NCI-H2081 treated with DMSO at 0.1 percent for 48 hours (cell line): ENCODE measurements around the gene TMCO2.
"Not testable (repeated sequence)": the region's sequence is repeated elsewhere in the genome, so short reads cannot be mapped to it uniquely, and the experiment has no call there.

ENCODE experiments used
- DNase-seq: peaks from one replicate; lab custom pipeline; 2025; lab: John Stamatoyannopoulos, UW

TMCO2 gene

DNA sequence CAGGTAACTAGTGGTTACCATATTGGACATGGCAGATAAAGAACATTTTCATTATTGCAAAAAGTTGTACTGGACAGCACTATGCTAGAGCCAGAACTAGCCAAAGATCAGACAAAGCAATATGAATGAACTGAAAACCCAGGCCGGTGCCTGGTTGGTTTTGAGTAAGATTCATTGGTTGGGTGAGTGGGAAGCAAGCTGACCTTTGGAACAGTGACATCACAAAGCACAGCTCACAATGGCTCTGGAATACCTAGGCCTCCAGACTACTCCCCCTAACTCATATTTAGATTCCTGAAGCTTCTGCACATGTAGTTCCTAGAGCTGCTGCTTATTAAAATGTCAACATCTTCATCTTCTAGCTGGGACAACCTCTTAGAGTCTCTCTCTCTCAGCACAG, at the start of gene TMCO2:
Gene TMCO2 (plus strand): TSS at position 283 of the 400 bp plus-strand sequence. CDS start 57 bp downstream, at position 340.
- DNase-seq = no peak

DNA sequence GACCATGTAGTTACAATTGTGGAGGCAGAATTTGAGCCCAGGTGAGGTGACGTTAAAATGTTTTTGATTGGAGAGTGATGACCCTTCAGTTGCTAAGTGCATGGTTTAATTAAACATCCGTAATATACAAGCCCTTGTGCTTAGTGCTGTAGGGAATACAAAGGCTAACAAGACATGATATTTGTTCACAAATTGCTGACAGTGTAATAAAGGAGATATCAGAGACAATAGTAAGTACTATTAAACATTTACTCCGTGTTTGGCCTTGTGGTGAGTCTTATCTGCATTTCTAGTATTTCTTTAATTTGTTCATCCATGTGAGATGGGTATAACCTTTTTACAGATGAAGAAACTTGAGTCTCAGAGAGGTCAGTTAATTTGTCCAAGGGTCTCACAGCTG, 48.6 kb upstream of the TMCO2 start:
- no peak for DNase-seq

DNA sequence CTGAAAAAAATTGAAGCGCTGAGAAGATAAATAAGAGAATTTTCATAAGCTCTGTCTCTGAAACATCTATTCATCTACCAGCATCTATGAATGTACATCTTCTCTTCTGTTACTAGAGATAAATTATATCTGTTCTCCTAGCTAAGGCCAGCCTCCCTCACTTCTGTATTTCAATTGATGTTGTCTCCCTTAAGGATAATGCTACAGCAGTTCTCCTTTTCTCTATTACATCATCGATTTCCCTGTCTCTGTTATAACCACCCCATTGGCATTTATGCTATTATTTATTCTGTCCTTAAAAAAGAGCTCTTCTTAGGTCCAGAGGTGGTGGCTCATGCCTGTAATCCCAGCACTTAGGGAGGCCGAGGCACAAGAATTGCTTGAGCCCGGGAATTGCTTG, 42.9 kb upstream of the TMCO2 start:
- DNase-seq = no peak

DNA sequence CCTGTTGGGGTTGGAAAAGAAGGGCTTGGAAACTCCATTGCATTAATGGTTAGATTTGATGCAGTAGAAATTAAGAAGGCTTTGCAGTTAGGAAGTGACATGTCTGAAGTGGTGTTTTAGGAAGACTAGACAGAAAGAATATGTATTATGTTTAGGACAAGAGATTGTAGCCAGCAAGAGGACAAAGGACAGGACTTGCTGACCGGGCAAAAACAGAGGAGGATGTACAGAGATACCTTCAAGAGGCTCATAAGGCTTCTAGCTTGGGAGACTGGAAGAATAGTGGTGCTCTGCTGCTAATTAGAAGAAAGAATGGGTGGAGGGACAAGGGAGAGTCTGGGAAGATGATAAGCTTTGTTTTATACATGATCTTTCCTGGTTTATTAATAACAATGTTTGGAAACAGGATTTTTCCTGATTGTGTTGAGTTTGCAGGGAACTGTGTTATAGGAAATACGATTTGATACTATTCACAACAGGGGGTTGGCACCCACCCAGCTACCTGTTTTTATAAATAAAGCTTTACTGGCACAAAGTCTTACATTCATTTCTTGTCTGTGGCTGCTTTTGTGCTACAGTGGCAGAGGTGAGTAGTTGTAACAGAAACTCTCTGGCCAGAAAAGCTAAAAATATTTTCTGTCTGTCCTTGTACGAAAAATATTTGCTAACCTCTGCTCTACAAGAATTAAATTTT, 37.1 kb upstream of the TMCO2 start:
- DNase-seq = no peak

DNA sequence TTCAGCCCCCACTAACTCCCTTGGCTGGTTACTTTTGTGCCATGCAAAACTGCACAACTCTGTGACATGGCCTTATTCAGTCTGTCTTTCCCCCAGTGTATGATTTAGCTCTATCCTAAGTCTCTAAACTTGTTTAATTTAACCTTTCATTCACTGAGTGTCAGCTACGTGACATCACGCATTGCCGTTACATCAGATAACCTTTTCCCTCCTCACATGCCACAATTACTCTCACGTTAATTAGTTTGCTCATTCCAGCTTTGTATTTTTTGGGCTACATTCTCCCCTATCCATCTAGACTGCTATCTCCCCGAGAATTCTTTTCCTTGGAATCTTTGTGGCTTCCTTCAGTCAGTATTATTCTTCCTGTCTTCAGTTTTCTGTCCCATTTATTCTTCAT, 29.4 kb upstream of the TMCO2 start:
- DNase-seq = no peak

DNA sequence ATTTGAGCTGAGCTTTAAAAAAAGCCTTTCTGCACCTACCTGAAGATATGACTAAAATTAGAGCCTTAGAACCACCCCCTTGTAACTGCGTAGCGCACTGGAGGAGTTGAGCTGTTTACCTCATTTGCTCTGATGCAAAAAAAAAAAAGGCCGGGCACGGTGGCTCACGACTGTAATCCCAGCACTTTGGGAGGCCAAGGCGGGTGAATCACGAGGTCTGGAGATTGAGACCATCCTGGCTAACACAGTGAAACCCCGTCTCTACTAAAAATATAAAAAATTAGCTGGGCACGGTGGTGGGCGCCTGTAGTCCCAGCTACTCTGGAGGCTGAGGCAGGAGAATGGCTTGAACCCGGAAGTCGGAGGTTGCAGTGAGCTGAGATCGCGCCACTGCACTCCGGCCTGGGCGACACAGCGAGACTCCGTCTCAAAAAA, 26.2 kb upstream of the TMCO2 start:
- not testable (repeated sequence) for DNase-seq

DNA sequence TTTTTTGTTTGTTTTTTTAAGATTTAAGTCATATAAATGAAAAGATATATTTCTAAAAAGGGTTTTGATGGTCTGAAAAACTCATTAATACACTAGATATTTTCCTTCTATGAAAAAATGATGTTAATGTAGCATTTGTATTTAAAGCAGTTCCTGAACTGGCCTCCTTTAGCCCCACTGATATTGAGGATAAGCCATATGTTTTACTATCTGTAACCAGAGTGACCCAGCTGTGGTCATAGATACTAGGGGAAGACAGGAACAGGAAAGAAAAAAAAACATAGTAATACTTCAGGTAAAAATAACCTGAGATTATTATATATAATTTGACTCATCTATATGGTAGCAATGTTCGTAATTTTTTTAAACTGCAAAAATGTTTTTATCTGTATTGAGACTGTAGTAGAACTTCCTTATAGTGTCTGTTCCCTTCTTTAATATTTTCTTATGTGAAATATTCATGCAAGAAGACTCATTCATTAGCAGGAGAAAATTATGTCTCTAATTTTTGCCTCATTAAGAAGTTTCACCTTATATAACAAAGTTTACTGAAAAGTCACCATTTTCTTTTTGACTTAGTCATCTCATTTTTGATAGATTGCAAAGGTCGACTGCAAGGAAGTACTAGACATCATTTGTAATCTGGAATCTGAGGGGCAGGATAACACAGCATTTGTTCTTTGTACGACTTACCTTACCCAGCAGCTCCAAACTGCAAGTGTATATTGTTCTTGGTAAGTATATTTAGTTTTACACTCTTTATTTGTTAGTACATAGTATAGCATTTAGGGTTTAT, 25.6 kb upstream of the TMCO2 start:
- no peak for DNase-seq

DNA sequence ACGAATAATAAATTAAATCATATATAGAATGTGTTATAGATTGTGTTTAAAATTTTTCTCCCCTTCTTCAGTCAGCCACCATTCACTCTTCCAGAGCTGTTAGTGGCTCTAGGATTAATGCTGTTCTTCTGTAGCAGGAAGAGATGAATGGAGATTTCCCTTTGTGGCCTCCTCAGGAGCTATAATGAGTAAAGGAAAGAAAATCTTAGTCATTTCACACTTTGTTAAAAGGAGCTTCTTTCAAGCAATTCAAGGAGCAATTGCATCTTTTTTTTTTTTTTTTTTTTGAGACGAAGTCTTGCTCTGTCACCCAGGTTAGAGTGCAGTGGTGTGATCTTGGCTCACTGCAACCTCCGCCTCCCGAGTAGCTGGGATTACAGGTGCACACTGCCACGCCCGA, 23.7 kb upstream of the TMCO2 start:
- no peak for DNase-seq

DNA sequence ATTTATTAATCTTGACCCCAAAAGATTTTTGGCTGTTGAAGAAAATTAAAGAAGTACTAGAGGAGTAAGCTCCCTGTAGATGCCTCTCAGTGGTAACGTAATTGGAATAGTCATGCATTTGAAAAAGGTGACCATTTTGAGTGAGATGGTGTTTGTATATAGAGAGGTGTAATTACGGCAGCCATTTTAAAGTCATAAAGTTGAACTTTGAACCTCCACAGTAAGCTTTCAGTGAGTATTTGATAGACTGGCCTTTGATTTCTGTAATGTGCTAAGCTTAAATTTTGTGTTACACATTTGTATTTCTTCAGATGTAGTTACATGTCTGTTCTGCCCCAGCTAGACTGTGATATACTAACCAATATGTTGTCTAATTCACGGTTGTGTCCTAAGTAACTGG, 21.5 kb upstream of the TMCO2 start:
- DNase-seq = no peak

DNA sequence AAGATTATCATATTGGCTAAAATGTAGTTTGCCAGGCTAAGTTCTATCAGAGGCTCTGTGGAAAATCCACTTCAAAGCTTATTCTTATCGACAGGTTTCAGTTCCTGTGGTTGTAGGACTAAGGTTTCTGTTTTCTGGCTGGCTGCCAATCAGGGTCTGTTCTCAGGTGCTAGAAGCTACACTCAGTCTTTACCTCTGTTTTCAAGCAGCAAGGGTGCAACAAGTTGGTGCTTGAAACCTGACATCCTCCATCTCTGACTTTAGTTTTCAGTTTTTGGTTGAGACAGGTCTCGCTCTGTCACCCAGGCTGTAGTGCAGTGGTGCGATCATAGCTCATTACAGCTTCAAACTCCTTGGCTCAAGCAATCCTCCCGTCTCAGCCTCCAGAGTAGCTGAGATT, 15.3 kb upstream of the TMCO2 start:
- no peak for DNase-seq

DNA sequence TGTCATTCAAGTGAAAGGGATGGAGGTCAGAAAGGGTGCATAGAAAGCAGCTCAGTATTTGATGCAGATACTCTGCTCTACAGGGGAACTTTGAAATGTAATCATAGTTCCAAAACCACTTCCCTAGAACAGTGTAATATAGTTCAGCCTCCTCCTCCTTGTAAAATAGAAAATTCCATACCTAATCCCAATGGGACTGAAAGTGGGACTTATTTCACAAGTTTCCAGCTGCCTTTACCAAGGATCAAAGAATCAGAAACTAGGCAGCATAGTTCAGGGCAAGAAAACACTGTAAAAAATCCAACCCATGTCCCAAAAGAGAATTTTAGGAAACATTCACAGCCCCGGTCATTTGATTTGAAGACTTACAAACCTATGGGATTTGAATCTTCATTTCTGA, 8.1 kb upstream of the TMCO2 start:
- DNase-seq = no peak

DNA sequence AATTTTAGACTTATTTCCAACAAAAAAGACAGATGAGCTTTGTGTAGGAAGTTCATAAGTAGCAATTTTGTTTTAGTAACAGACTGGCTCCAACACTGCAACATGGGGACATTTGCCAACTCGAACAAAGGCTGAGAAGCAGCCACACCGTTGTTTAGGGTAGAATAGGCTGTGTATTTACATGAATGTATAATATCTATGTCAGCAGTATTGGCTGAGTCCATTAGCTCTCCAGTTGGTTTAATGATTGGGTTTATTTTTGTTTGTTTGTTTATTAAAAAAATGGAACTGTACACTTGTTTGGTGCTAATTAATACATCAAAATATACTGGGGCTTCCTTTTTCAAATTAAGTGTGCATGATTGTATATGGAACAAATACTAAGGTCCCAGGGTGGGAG, 7.3 kb upstream of the TMCO2 start:
- DNase-seq = no peak

DNA sequence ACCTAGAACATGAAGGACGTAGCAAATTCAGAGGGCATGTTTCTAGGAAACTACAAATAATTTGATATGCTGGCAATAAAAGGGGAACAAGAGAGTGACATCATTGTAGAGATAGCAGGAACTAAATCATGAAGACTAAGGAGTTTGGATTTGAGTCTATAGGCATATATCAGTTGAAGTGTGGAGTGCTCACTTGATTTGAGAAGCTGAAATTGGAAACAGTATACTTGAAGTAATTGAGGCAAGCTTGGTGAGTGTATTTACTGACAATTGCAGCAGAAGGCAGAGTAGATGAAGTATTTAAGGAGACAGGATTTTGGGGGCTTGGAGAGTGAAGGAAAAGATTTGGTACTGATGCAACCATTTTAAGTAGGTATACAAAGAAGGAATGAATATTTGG, 6.4 kb upstream of the TMCO2 start:
- no peak for DNase-seq

DNA sequence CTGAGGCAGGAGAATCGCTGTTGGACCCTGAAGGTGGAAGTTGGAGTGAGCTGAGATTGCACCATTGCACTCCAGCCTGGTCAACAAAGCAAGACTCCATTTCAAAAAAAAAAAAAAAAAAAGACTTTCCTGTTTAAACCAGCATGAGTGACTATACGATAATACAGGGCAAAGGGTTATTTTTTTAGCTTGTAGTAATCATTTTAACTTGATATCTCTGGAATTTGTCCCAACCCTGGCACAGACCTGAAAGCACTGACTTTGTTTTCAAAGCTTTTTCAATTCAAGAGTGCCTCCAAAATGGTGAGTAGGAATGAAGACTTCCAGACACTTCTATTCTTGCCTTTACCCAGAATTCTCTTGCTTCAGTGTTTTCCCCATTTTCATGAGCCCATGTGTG, 4.4 kb upstream of the TMCO2 start:
- no peak for DNase-seq

DNA sequence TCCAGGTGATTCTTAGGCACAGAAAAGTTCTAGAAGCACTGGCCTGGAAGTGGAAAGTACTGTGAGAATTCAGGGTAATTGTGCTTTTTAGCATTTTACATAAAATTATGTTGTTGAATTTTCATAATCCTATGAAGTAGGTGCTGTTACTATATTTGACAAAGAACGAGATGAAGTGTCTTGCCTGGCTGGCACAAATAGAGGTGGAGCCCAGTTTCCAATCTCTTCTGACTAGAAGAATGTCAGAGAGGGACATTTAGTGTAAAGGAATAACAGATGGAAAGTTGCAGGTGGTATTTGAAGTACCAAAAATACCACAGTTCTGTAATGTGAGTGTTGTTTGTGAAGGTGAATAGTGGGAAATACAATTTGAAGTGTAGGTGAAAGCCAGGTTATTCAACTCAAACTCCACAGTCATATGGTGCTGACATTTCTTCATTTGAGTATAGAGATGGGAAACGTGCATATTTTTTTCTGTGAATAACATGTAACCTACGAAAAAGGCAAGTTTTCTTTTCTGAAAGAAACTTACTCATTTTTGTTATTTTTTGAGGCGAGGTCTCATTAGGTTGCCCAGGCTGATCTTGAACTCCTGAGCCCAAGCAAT, 3.5 kb upstream of the TMCO2 start:
- DNase-seq = no peak

DNA sequence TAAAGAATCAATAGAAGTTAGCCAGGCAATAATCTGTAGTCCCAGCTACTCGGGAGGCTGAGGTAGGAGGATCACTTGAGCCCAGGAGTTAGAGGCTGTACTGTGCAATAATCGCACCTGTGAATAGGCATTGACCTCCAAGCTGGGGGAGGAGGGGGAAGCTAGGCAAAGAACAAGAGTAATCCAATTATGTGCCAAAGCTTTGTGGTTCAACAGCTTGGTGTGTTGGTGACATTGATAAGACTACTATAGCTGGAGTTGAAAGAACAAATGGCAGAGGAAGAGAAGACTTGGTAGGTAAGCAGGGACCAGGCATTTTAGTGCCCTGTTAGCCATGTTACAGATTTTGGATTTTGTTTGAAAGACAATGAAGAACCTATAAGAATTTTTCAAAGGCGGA, 2.1 kb upstream of the TMCO2 start:
- DNase-seq = no peak

DNA sequence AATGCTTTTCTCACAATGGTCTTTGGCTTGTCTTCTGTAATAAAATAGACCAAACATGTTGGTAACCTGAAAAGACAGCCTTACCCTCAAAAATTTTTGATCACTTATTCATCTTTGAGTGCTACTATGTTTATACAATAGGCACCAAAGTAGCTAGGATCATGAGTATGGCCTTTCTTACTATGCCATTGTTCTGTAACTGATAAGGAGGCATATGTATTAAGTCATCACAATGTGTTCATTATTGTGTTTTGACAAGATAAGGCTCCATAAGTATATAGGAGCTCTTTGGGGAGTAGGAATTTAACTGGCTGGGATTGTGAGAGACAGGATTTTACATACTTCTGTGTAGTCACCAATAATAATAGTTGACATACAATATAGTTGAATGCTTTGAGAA, 675 bp downstream of the TMCO2 start:
- DNase-seq = no peak

DNA sequence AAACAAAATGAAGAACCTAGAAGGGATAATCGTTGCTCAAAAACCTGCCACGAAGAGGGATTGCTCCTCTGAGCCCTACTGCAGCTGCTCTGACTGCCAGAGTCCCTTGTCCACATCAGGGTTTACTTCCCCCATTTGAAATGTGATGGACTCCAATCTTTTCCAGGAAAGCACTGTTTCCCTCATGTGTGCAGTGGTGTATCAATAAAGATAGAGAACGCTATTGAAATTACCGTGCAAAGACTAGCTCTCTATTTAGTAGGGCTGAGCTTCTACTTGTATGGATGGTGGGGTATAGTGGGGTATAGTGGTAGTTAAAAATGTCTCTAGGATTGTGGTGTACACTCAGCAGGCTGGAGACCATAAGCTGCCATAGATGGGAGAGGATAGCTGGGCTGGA, 3.7 kb downstream of the TMCO2 start:
- no peak for DNase-seq

DNA sequence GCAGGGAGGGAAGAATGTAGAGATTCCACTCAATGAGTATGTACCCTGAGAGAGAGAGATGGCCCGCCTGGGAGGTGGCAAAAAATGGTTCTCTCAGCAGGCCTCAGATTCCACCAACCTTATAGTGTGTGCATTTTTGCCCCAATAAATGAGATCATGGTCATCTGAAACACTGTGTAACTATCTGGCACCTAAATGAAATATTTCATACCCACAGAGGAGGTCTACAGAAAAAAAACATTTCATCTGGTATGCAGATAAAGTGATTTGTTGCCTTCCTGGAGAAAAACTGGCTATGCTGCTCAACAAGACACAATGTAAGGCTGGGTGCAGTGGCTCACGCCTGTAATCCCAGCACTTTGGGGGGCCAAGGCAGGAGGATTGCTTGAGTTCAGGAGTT, 4.9 kb downstream of the TMCO2 start:
- no peak for DNase-seq

DNA sequence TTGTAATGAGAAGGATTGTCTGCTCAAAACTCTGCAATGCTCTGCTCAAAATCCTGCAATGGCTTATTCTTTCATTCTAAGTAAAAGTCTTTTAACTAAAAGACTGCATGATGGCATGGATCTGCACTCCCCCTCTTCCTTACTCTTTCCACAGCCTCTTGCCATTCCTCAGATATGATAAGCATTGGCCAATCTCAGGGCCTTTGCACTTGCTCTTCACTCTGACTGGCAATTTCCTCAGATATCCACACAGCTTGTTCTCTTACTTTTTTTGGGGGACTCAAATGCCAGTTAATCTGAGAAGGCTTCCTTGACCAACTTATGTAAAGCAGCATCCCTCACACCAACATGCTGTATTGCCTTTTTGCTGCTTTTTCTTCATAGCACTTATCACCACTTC, 7.5 kb downstream of the TMCO2 start:
- DNase-seq = no peak

DNA sequence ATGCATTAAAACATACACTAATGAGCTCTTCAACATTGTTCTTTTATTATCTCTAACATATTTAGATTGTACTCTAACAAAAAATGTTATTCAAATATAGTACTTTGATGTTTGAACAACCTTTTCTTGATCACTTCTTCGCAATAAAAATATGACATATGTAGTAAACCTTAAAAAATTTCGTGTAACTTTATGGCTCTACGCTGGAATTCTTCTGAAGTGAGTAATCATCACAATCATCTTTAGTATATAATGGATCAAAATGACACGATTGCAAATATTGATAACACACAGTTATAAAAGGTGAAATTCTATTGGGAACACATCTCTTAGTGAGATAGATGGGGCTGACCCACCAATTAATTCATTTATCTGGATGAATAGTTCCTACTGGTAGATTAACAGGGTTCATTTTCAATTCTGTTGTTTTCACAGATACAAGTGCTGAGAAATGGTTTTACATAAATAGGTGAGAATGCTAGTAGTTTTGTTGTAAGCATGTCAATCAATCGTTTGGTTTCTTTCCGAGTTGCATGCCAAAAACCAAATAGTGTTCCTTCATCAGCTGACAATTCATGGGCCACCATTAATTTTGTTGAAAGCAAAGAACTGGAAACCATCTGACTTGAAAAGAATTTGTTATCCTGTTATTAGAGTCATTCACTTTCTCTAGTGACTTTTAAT, 8.8 kb downstream of the TMCO2 start:
- DNase-seq = no peak

DNA sequence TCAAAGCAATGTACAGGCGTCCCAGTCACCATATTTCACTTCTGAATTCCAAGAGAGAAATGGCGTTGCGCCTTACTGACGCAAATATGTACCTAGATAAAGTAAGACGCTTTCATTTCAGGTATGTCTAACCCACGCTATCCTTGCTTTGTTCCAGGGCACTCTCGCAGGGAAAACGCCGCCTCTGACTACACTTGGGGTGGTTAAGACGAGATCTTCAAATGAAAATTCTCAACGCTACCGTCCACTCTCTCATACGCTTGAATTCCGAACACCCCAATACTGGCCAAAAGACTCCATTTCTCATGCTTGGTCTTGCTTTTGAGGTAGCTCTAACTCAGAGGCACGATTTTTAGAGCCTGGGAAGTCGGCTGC, 9.6 kb downstream of the TMCO2 start:
- DNase-seq = no peak
